Left lung (tissue), 10 donors: ENCODE measurements around the gene CYP2U1. TPM values are rescaled to one million over a fixed set of nuclear protein-coding genes. Genes with fewer than 3 reads are reported as not detected.

Experiments
- ATAC-seq: fragments of 200-7000 bp; cut with Tn5 transposase; one replicate; pipeline ENCODE4 v1.9.1; 2020; ENCODE audit warnings: moderate library complexity
- DNase-seq, 4 donors: peaks; one replicate each; pipeline ENCODE4 v3.0.0-alpha.2; 2013 to 2020
- H3K27ac ChIP-seq, 2 donors: fragments of 200-600 bp; sonication (generic) in 1 of 2; one replicate each; pipeline versions ENCODE4 v1.5.0 to v1.8.0; 2020 to 2021
- H3K27me3 ChIP-seq, 2 donors: fragments of 200-600 bp; sonication (generic) in 1 of 2; one replicate each; pipeline versions ENCODE4 v1.5.0 to v1.8.0; 2020 to 2021
- H3K36me3 ChIP-seq, 2 donors: fragments of 200-600 bp; sonication (generic) in 1 of 2; one replicate each; pipeline versions ENCODE4 v1.5.0 to v1.8.0; 2020 to 2021
- H3K4me1 ChIP-seq, 2 donors: fragments of 200-600 bp; one replicate each; pipeline ENCODE4 v1.8.0; 2021
- H3K4me3 ChIP-seq, 2 donors: fragments of 200-600 bp; sonication (generic) in 1 of 2; one replicate each; pipeline versions ENCODE4 v1.5.0 to v1.8.0; 2020 to 2021; ENCODE audit warnings: mild to moderate bottlenecking in 1 of 2
- H3K9me3 ChIP-seq, 2 donors: fragments of 200-600 bp; sonication (generic) in 1 of 2; one replicate each; pipeline versions ENCODE4 v1.5.0 to v1.8.0; 2020 to 2021
- CTCF ChIP-seq, 2 donors: fragments of 200-600 bp; sonication (generic) in 1 of 2; IDR thresholded peaks; one replicate each; pipeline versions ENCODE4 v1.5.0 to v1.8.0; 2021; ENCODE audit warnings: antibody characterized with exemption in 2 of 2
- intact Hi-C, 2 donors: fragments of 100-400 bp; cut with DNase I; formaldehyde crosslinking; loops; one replicate each; pipeline versions ENCODE4 v1.11.2 to v1.14.2; 2022
- polyA plus RNA-seq, 6 donors: library from polyadenylated mRNA; unstranded; fragments of 120-200 nt; gene quantifications; one replicate each; pipeline ENCODE4 v1.2.1, GENCODE V29; 2013; ENCODE audit not compliant: insufficient read length in 6 of 6
- total RNA-seq, 2 donors: library from RNA; stranded (reverse); fragmentation: NEBNext Ultra II Directional; extraction: Animal tissue kit (Norgen Biotek cat#: 25700); gene quantifications; one replicate each; pipeline ENCODE4 v1.2.1, GENCODE V29; 2021
- donor health status: DM: no; HTN: yes; CAD: no.
- donor health status: DM: no; HTN: no; CAD: no.

The CYP2U1 gene
- total and polyA plus RNA-seq, 8 donors = 4.8 to 7.2 (median 5.2) TPM

- ATAC-seq (no peak), DNase-seq (no peak)
- H3K4me1 ChIP-seq = no peaks in the 10 kb centered on the region
- peaks cover 0 to 2% of the 10 kb centered on the region in 2 donors for H3K9me3 ChIP-seq
- no peak for TF ChIP-seq CTCF (IDR thresholded peaks at IDR 0.05)
- H3K36me3 ChIP-seq = no peaks in the 10 kb centered on the region
- intact Hi-C loops = no loop called here
- no peaks in the 10 kb centered on the region for H3K27me3 ChIP-seq
- no peak overlapping the region for H3K4me3 ChIP-seq
- no peak overlapping the region for H3K27ac ChIP-seq
Observed at GRCh38 chr4:107972605-107973004, 41.3 kb downstream of the CYP2U1 start.

- no peaks in the 10 kb centered on the region for H3K4me1 ChIP-seq
- H3K9me3 ChIP-seq = peaks cover 0 to 2% of the 10 kb centered on the region in 2 donors
- no peaks in the 10 kb centered on the region for H3K36me3 ChIP-seq
- intact Hi-C loops = no loop called here
- TF ChIP-seq CTCF (IDR thresholded peaks at IDR 0.05) = no peak
- H3K27me3 ChIP-seq = no peaks in the 10 kb centered on the region
- DNase-seq (no peak), ATAC-seq (no peak)
- H3K4me3 ChIP-seq = no peak overlapping the region
- no peak overlapping the region for H3K27ac ChIP-seq
Observed at GRCh38 chr4:107974523-107974922, 43.2 kb downstream of the CYP2U1 start.

- intact Hi-C loops = no loop called here
- ATAC-seq (no peak), DNase-seq (no peak)
- Histone ChIP-seq H3K36me3 (no peaks in the 10 kb centered on the region), H3K4me1 (no peaks in the 10 kb centered on the region), H3K27ac (no peak overlapping the region), H3K9me3 (peaks cover 0 to 15% of the 10 kb centered on the region in 2 donors), H3K4me3 (no peak overlapping the region), H3K27me3 (no peaks in the 10 kb centered on the region)
- TF ChIP-seq CTCF (IDR thresholded peaks at IDR 0.05) = no peak
Observed at GRCh38 chr4:107977482-107977881, 46.1 kb downstream of the CYP2U1 start.

GRCh38 chr4:107977966-107978705, 46.8 kb downstream of the CYP2U1 start:
- intact Hi-C loops = no loop called here
- Histone ChIP-seq H3K27me3 (no peaks in the 10 kb centered on the region), H3K4me3 (no peak overlapping the region), H3K36me3 (no peaks in the 10 kb centered on the region), H3K4me1 (no peaks in the 10 kb centered on the region), H3K27ac (no peak overlapping the region), H3K9me3 (peaks cover 0 to 15% of the 10 kb centered on the region in 2 donors)
- no peak for ATAC-seq
- DNase-seq = no peak
- TF ChIP-seq CTCF (IDR thresholded peaks at IDR 0.05) = no peak

GRCh38 chr4:107978716-107979451, 47.5 kb downstream of the CYP2U1 start:
- Histone ChIP-seq H3K4me3 (no peak overlapping the region), H3K9me3 (peaks cover 0 to 15% of the 10 kb centered on the region in 2 donors), H3K27ac (no peak overlapping the region), H3K4me1 (no peaks in the 10 kb centered on the region), H3K27me3 (no peaks in the 10 kb centered on the region), H3K36me3 (no peaks in the 10 kb centered on the region)
- intact Hi-C loops = no loop called here
- DNase-seq (no peak), ATAC-seq (no peak)
- TF ChIP-seq CTCF (IDR thresholded peaks at IDR 0.05) = no peak
